H1 (cell line): Measurements from ENCODE around the gene RAI2. TPM values are rescaled to one million over a fixed set of nuclear protein-coding genes. Genes with fewer than 3 reads are reported as not detected.

Experiments used
- CTCF ChIA-PET: fragments of 300-600 bp; sonication (Branson Sonifier 250); formaldehyde crosslinking; loops from one replicate; lab custom pipeline; 2021; ENCODE audit not compliant: partially characterized antibody; lab: Charles Lee
- POLR2A ChIA-PET: fragments of 300-600 bp; sonication (Branson Sonifier 250); formaldehyde crosslinking; loops from one replicate; lab custom pipeline; 2021; ENCODE audit warnings: inconsistent platforms; ENCODE audit not compliant: partially characterized antibody; lab: Charles Lee
- DNase-seq, 2 experiments: peaks; one replicate each; pipeline versions ENCODE4 v3.0.0 to v3.0.0-alpha.2; 2010 to 2022; ENCODE audit warnings: low spot score in 2 of 2, low read depth in 1 of 2, mixed read lengths in 1 of 2
- FAIRE-seq: peaks from 2 replicates; lab custom pipeline; 2011; peaks lifted over from hg19 to GRCh38; lab: Jason Lieb, UNC
- H2AFZ ChIP-seq: 2 replicates; pipeline ENCODE4 v1.8.1; 2012; ENCODE audit warnings: low read length, inconsistent platforms
- H2AK5ac ChIP-seq: 2 replicates; pipeline ENCODE4 v1.6.1; 2013; ENCODE audit warnings: low read depth, low read length
- H2BK120ac ChIP-seq: replicated peaks from 2 replicates; pipeline ENCODE3; 2013; ENCODE audit warnings: low read depth, low read length, inconsistent platforms
- H2BK12ac ChIP-seq: 2 replicates; pipeline ENCODE4 v1.6.1; 2013; ENCODE audit warnings: low read depth, low read length
- H2BK15ac ChIP-seq: 2 replicates; pipeline ENCODE4 v1.6.1; 2013; ENCODE audit warnings: low read length
- H2BK20ac ChIP-seq: 2 replicates; pipeline ENCODE4 v1.6.1; 2013; ENCODE audit warnings: low read length
- H2BK5ac ChIP-seq: 2 replicates; pipeline ENCODE4 v1.6.1; 2013; ENCODE audit warnings: low read depth, low read length
- H3K14ac ChIP-seq: 2 replicates; pipeline ENCODE4 v1.6.1; 2013; ENCODE audit warnings: inconsistent platforms; ENCODE audit not compliant: insufficient read length
- H3K18ac ChIP-seq: 2 replicates; pipeline ENCODE4 v1.6.1; 2013; ENCODE audit warnings: low read length; ENCODE audit errors: extremely low read depth
- H3K23ac ChIP-seq: 2 replicates; pipeline ENCODE4 v1.6.1; 2013; ENCODE audit warnings: inconsistent platforms; ENCODE audit not compliant: insufficient read length
- H3K23me2 ChIP-seq: 2 replicates; pipeline ENCODE4 v1.6.1; 2013; ENCODE audit warnings: low read depth, low read length
- H3K27ac ChIP-seq: 2 replicates; pipeline ENCODE4 v1.6.1; 2011; ENCODE audit warnings: low read depth, low read length, inconsistent platforms
- H3K27me3 ChIP-seq, 4 experiments: replicated peaks in 1 of 4; 1 replicate in 1 of 4; 2 replicates in 3 of 4; pipeline versions ENCODE4 v1.6.1 to v1.8.1; 2011 to 2013; ENCODE audit warnings: low read length in 3 of 4, mild to moderate bottlenecking in 3 of 4, inconsistent platforms in 2 of 4, mixed read lengths in 2 of 4, moderate library complexity in 1 of 4; ENCODE audit not compliant: control insufficient read depth in 3 of 4, insufficient read depth in 3 of 4; ENCODE audit errors: extremely low read depth in 1 of 4
- H3K36me3 ChIP-seq, 4 experiments: 2 replicates each; pipeline versions ENCODE4 v1.6.1 to v1.8.1; 2011 to 2013; ENCODE audit warnings: mild to moderate bottlenecking in 4 of 4, low read length in 3 of 4, moderate library complexity in 2 of 4, control low read depth in 1 of 4, inconsistent platforms in 1 of 4; ENCODE audit not compliant: insufficient read depth in 4 of 4, control insufficient read depth in 2 of 4
- H3K4ac ChIP-seq: replicated peaks from 2 replicates; pipeline ENCODE3; 2013; ENCODE audit warnings: low read length, low read depth, mixed read lengths, inconsistent platforms; ENCODE audit not compliant: insufficient read length
- H3K4me1 ChIP-seq, 4 experiments: replicated peaks in 1 of 4; 1 replicate in 1 of 4; 2 replicates in 3 of 4; pipeline versions ENCODE4 v1.6.1 to v1.8.1; 2011 to 2013; ENCODE audit warnings: low read length in 3 of 4, inconsistent platforms in 2 of 4, mixed read lengths in 1 of 4; ENCODE audit not compliant: insufficient read depth in 4 of 4, control insufficient read depth in 3 of 4
- H3K4me2 ChIP-seq, 2 experiments: 2 replicates each; pipeline versions ENCODE4 v1.6.1 to v1.8.1; 2011 to 2013; ENCODE audit warnings: low read depth in 2 of 2, low read length in 2 of 2, control low read depth in 1 of 2, inconsistent platforms in 1 of 2, mild to moderate bottlenecking in 1 of 2; ENCODE audit not compliant: insufficient read depth in 1 of 2
- H3K4me3 ChIP-seq, 4 experiments: fragments of 200-600, 300-600 bp in 1 of 4; sonication (generic), shearing (Covaris generic), sonication (Bioruptor Twin) in 1 of 4; 2 replicates each; pipeline versions ENCODE4 v1.5.1 to v1.8.1; 2011 to 2016; ENCODE audit warnings: low read length in 4 of 4, low read depth in 3 of 4, control low read depth in 2 of 4, inconsistent platforms in 2 of 4, mild to moderate bottlenecking in 2 of 4, mixed read lengths in 1 of 4, moderate library complexity in 1 of 4; ENCODE audit not compliant: insufficient read depth in 2 of 4; ENCODE audit errors: extremely low read depth in 1 of 4
- H3K56ac ChIP-seq: replicated peaks from 2 replicates; pipeline ENCODE3; 2013; ENCODE audit warnings: low read depth, mild to moderate bottlenecking, mixed read lengths, low read length, inconsistent platforms; ENCODE audit not compliant: insufficient read length
- H3K79me1 ChIP-seq: 2 replicates; pipeline ENCODE4 v1.6.1; 2013; ENCODE audit warnings: low read depth, low read length, control low read depth
- H3K79me2 ChIP-seq, 2 experiments: 2 replicates each; pipeline versions ENCODE4 v1.6.1 to v1.8.1; 2012 to 2013; ENCODE audit warnings: low read length in 2 of 2, mild to moderate bottlenecking in 2 of 2, inconsistent platforms in 1 of 2; ENCODE audit not compliant: insufficient read depth in 2 of 2, control insufficient read depth in 1 of 2
- H3K9ac ChIP-seq, 4 experiments: replicated peaks in 1 of 4; 1 replicate in 1 of 4; 2 replicates in 3 of 4; pipeline versions ENCODE4 v1.6.1 to v1.8.1; 2011 to 2013; ENCODE audit warnings: low read depth in 3 of 4, low read length in 3 of 4, control low read depth in 2 of 4, mild to moderate bottlenecking in 2 of 4, moderate library complexity in 2 of 4, inconsistent platforms in 1 of 4; ENCODE audit errors: extremely low read depth in 1 of 4
- H3K9me3 ChIP-seq, 2 experiments: 2 replicates each; pipeline versions ENCODE4 v1.6.1 to v1.8.1; 2012 to 2013; ENCODE audit warnings: mild to moderate bottlenecking in 2 of 2, moderate library complexity in 2 of 2, control low read depth in 1 of 2, inconsistent platforms in 1 of 2, low read depth in 1 of 2, low read length in 1 of 2, mixed read lengths in 1 of 2; ENCODE audit not compliant: insufficient read depth in 2 of 2
- H4K20me1 ChIP-seq, 2 experiments: replicated peaks in 1 of 2; 2 replicates each; pipeline versions ENCODE3 to v1.8.1; 2011 to 2013; ENCODE audit warnings: inconsistent platforms in 2 of 2, low read length in 2 of 2, mild to moderate bottlenecking in 1 of 2; ENCODE audit not compliant: insufficient read depth in 2 of 2, control insufficient read depth in 1 of 2
- H4K5ac ChIP-seq: 2 replicates; pipeline ENCODE4 v1.6.1; 2013; ENCODE audit warnings: low read length, low read depth, mixed read lengths, inconsistent platforms; ENCODE audit not compliant: insufficient read length
- H4K8ac ChIP-seq: 2 replicates; pipeline ENCODE4 v1.8.0; 2013; ENCODE audit warnings: mild to moderate bottlenecking, moderate library complexity, low read length, inconsistent platforms; ENCODE audit not compliant: insufficient read depth; ENCODE audit errors: extremely low read depth
- H4K91ac ChIP-seq: replicated peaks from 2 replicates; pipeline ENCODE3; 2013; ENCODE audit warnings: low read length, mixed read lengths, inconsistent platforms; ENCODE audit not compliant: insufficient read length
- BRCA1 ChIP-seq: IDR thresholded peaks from 2 replicates; pipeline ENCODE4 v1.6.1; 2012; ENCODE audit warnings: low read depth, low read length, improper control_type of control experiment
- GABPA ChIP-seq: IDR thresholded peaks from 2 replicates; pipeline ENCODE4 v1.6.1; 2011; ENCODE audit warnings: mild to moderate bottlenecking, low read length, moderate library complexity, borderline replicate concordance; ENCODE audit not compliant: insufficient read depth
- HDAC2 ChIP-seq, 2 experiments: fragments of 300-600 bp in 1 of 2; sonication (generic) in 1 of 2; IDR thresholded peaks; 2 replicates each; pipeline ENCODE4 v1.6.1; 2011 to 2012; ENCODE audit warnings: low read depth in 2 of 2, low read length in 2 of 2, mild to moderate bottlenecking in 2 of 2, moderate library complexity in 2 of 2, borderline replicate concordance in 1 of 2, inconsistent platforms in 1 of 2
- JUN ChIP-seq: IDR thresholded peaks from 2 replicates; pipeline ENCODE4 v1.6.1; 2011; ENCODE audit warnings: low read depth, mild to moderate bottlenecking, improper control_type of control experiment, low read length
- PHF8 ChIP-seq: fragments of 200-600 bp; sonication (generic); conservative IDR thresholded peaks from 2 replicates; pipeline ENCODE4 v1.7.1; 2012; ENCODE audit warnings: low read depth, mild to moderate bottlenecking, inconsistent platforms, low read length, moderate library complexity
- RAD21 ChIP-seq, 2 experiments: IDR thresholded peaks in 1 of 2; conservative IDR thresholded peaks in 1 of 2; 2 replicates each; pipeline ENCODE4 v1.6.1; 2011; ENCODE audit warnings: low read depth in 2 of 2, low read length in 2 of 2, improper control_type of control experiment in 1 of 2, inconsistent platforms in 1 of 2, mild to moderate bottlenecking in 1 of 2, moderate library complexity in 1 of 2
- RNF2 ChIP-seq: fragments of 200-900, 300-1000 bp; sonication (generic); IDR thresholded peaks from 2 replicates; pipeline ENCODE4 v1.7.1; 2016; ENCODE audit warnings: borderline replicate concordance, low read depth, mild to moderate bottlenecking, antibody characterized with exemption, low read length; ENCODE audit not compliant: poor library complexity, severe bottlenecking; ENCODE audit errors: missing control alignments
- SIRT6 ChIP-seq: IDR thresholded peaks from one replicate; pipeline ENCODE4 v1.7.1; 2012; ENCODE audit warnings: low read length, inconsistent platforms
- TAF1 ChIP-seq: IDR thresholded peaks from 2 replicates; pipeline ENCODE4 v1.6.1; 2011; ENCODE audit warnings: mild to moderate bottlenecking, low read depth, low read length
- TCF12 ChIP-seq: IDR thresholded peaks from 2 replicates; pipeline ENCODE4 v1.6.1; 2011; ENCODE audit warnings: low read depth, mild to moderate bottlenecking, low read length
- WGBS, 2 experiments: shearing (Covaris generic) in 1 of 2; methylation state at CpG; one replicate each; pipeline versions ENCODE4 v1.1.6 to v1.1.7; 2013 to 2015; ENCODE audit warnings: low lambda C conversion rate in 2 of 2, mixed read lengths in 2 of 2, inconsistent platforms in 1 of 2, low coverage in 1 of 2, missing lambda C conversion rate in 1 of 2; ENCODE audit not compliant: insufficient replicate concordance in 2 of 2, insufficient coverage in 1 of 2, insufficient read length in 1 of 2; ENCODE audit errors: extremely low coverage in 1 of 2, missing lambda C conversion rate in 1 of 2; 5-methylcytosine and 5-hydroxymethylcytosine counted together
- polyA plus RNA-seq, 7 experiments: library from polyadenylated mRNA; depleted of rRNA in 3 of 7; stranded (reverse) in 5 of 7; unstranded in 2 of 7; fragments of >200 nt in 5 of 7; fragments of 200-250 nt in 2 of 7; gene quantifications; 1 replicate in 5 of 7; 2 replicates in 1 of 7; 4 replicates in 1 of 7; pipeline versions ENCODE4 v1.2.1 to v1.2.3, GENCODE V29; 2011 to 2013; ENCODE audit warnings: missing spikeins in 2 of 7, mixed read lengths in 2 of 7
- total RNA-seq: library from RNA; stranded (reverse); fragmentation: NEBNext Ultra II Directional; extraction: Animal tissue kit (Norgen Biotek cat#: 25700); gene quantifications from 2 replicates; pipeline ENCODE4 v1.2.1, GENCODE V29; 2021
- TF ChIP-seq, protein P1 (sequence below), 3 experiments: IDR thresholded peaks; 1 replicate in 2 of 3; 2 replicates in 1 of 3; pipeline versions ENCODE4 v1.5.1 to v1.6.1; 2011; ENCODE audit warnings: low read length in 3 of 3, mild to moderate bottlenecking in 3 of 3, inconsistent platforms in 2 of 3, low read depth in 1 of 3, moderate library complexity in 1 of 3; ENCODE audit not compliant: insufficient read depth in 1 of 3; ENCODE audit errors: control extremely low read depth in 1 of 3

Gene RAI2
- total and polyA plus RNA-seq, 2 of the 8 experiments (the other 6 are each of a cell fraction or from before 2014, with no cell fraction given) = 0.60 to 2.0 TPM

DNA sequence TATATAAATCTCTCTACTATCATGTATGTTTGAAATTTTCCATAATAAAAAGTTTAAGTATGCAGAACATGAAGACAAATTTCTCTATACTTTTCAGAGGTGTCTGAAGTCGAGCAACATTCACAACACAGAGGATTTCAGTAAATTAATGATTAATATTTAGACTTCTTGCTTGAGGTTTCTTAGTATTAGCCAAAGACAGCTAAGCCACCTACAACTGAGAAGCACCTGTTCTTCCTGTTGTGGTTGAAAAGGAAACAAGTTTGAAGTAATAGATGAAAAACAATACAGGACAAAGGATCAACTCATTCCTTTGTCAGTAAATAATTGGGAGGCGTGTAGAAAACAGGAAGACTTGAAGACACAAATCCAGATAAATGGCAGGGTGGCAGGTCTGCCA lies 102.7 kb downstream of the RAI2 start:
- Histone ChIP-seq H3K14ac (no peak overlapping the region), H3K18ac (no peak overlapping the region), H2AFZ (no peak overlapping the region), H3K9me3 (no peaks in the 10 kb centered on the region), H2BK20ac (no peak overlapping the region), H2AK5ac (no peak overlapping the region), H3K4me3 (no peak overlapping the region), H3K9ac (no peak overlapping the region), H4K20me1 (no peaks in the 10 kb centered on the region), H2BK5ac (no peak overlapping the region), H3K36me3 (no peaks in the 10 kb centered on the region), H3K27ac (no peak overlapping the region), H3K4me1 (no peaks in the 10 kb centered on the region), H3K23ac (no peak overlapping the region), H4K91ac (no peak overlapping the region), H3K23me2 (no peaks in the 10 kb centered on the region; the same call in 1 of the 2 replicates), H4K5ac (no peak overlapping the region), H3K4me2 (no peak overlapping the region), H2BK15ac (no peak overlapping the region), H3K4ac (no peak overlapping the region), H2BK120ac (no peak overlapping the region), H4K8ac (no peak overlapping the region), H3K79me2 (no peaks in the 10 kb centered on the region), H2BK12ac (no peak overlapping the region), H3K56ac (no peak overlapping the region), H3K79me1 (no peaks in the 10 kb centered on the region), H3K27me3 (no peaks in the 10 kb centered on the region)
- ChIA-PET POLR2A (no interaction called here), CTCF (no interaction called here)
- FAIRE-seq (no peak), DNase-seq (no peak)
- WGBS, 2 experiments = 73% methylated on average over 2 of the region's 2 CpGs; no CpG with 5 or more reads in 1 of the 2 experiments
- TF ChIP-seq TAF1 = no peak
- TF ChIP-seq HDAC2 (IDR thresholded peaks at IDR 0.05; ENCODE audit: borderline replicate concordance in 1 of 2, low read depth in 2 of 2, low read length in 2 of 2) = no peak
- TF ChIP-seq JUN = no peak
- no peak for TF ChIP-seq GABPA
- no peak for TF ChIP-seq TCF12
- no peak for TF ChIP-seq RAD21 (IDR thresholded peaks at IDR 0.05 in 1 of 2, conservative IDR thresholded peaks at IDR 0.05 in 1 of 2; ENCODE audit: low read depth in 2 of 2, low read length in 2 of 2)
- no peak for TF ChIP-seq RNF2
- no peak for TF ChIP-seq PHF8
- TF ChIP-seq, protein P1, sequence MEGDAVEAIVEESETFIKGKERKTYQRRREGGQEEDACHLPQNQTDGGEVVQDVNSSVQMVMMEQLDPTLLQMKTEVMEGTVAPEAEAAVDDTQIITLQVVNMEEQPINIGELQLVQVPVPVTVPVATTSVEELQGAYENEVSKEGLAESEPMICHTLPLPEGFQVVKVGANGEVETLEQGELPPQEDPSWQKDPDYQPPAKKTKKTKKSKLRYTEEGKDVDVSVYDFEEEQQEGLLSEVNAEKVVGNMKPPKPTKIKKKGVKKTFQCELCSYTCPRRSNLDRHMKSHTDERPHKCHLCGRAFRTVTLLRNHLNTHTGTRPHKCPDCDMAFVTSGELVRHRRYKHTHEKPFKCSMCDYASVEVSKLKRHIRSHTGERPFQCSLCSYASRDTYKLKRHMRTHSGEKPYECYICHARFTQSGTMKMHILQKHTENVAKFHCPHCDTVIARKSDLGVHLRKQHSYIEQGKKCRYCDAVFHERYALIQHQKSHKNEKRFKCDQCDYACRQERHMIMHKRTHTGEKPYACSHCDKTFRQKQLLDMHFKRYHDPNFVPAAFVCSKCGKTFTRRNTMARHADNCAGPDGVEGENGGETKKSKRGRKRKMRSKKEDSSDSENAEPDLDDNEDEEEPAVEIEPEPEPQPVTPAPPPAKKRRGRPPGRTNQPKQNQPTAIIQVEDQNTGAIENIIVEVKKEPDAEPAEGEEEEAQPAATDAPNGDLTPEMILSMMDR (IDR thresholded peaks at IDR 0.05; ENCODE audit: control extremely low read depth in 1 of 3, insufficient read depth in 1 of 3, low read depth in 1 of 3, low read length in 3 of 3) = no peak
- TF ChIP-seq BRCA1 = no peak
- no peak for TF ChIP-seq SIRT6
